GM12864 (cell line): ENCODE results near the gene CRACDL.

Experiments used
- DNase-seq: peaks from one replicate; pipeline ENCODE4 v3.0.0-alpha.2; 2011; ENCODE audit warnings: low read depth
- H3K4me3 ChIP-seq: 2 replicates; pipeline ENCODE4 v1.5.1; 2011; ENCODE audit warnings: mild to moderate bottlenecking, low read depth, low read length, control low read depth
- CTCF ChIP-seq: IDR thresholded peaks from 2 replicates; pipeline ENCODE4 v1.5.1; 2011; ENCODE audit warnings: low read depth, mild to moderate bottlenecking, moderate library complexity, low read length, control low read depth, inconsistent platforms; ENCODE audit errors: missing control alignments

Gene CRACDL

GRCh38 chr2:98802344-98802743 lies 133.7 kb downstream of the CRACDL start:
- TF ChIP-seq CTCF = no peak
- no peak overlapping the region for H3K4me3 ChIP-seq
- DNase-seq = no peak

- no peak for TF ChIP-seq CTCF
- no peak for DNase-seq
- H3K4me3 ChIP-seq = no peak overlapping the region
These were observed 134.1 kb downstream of the CRACDL start for GRCh38 chr2:98801921-98802321.

- H3K4me3 ChIP-seq = no peak overlapping the region
- TF ChIP-seq CTCF = no peak
- no peak for DNase-seq
These were observed 134.7 kb downstream of the CRACDL start for GRCh38 chr2:98801286-98801685.

- no peak for TF ChIP-seq CTCF
- DNase-seq = no peak
- no peak overlapping the region for H3K4me3 ChIP-seq
These were observed 135.5 kb downstream of the CRACDL start for GRCh38 chr2:98800330-98801064.

GRCh38 chr2:98799375-98800329 lies 136.4 kb downstream of the CRACDL start:
- DNase-seq = no peak
- TF ChIP-seq CTCF = no peak
- no peak overlapping the region for H3K4me3 ChIP-seq

- DNase-seq = no peak
- TF ChIP-seq CTCF = no peak
- H3K4me3 ChIP-seq = no peak overlapping the region
These were observed 139.1 kb downstream of the CRACDL start for GRCh38 chr2:98796775-98797544.
